Activated naive CD4-positive, alpha-beta T cell treated with anti-CD3 and anti-CD28 coated beads for 36 hours (primary cell): ENCODE measurements around the gene ERFE. TPM values are rescaled to one million over a fixed set of nuclear protein-coding genes. Genes with fewer than 3 reads are reported as not detected.

Experiments used
- CTCF ChIA-PET: fragments of 350-600 bp; sonication (Branson Sonifier 250); formaldehyde crosslinking; loops from one replicate; lab custom pipeline; 2021; ENCODE audit warnings: antibody characterized with exemption; lab: Charles Lee
- DNase-seq: peaks from one replicate; pipeline ENCODE4 v3.0.0-alpha.2; 2020
- H3K27ac Mint-ChIP-seq: one replicate; pipeline ENCODE4 v1.8.0; 2021; ENCODE audit warnings: mild to moderate bottlenecking, mixed read lengths
- H3K27me3 Mint-ChIP-seq: one replicate; pipeline ENCODE4 v1.8.0; 2021; ENCODE audit warnings: low read depth, mixed read lengths
- H3K36me3 Mint-ChIP-seq: one replicate; pipeline ENCODE4 v1.8.0; 2021; ENCODE audit warnings: low read depth, mixed read lengths
- H3K4me1 Mint-ChIP-seq: one replicate; pipeline ENCODE4 v1.8.0; 2021; ENCODE audit warnings: low read depth, mixed read lengths
- H3K4me3 Mint-ChIP-seq: one replicate; pipeline ENCODE4 v1.8.0; 2021; ENCODE audit warnings: mild to moderate bottlenecking, moderate library complexity, mixed read lengths
- H3K9me3 Mint-ChIP-seq: one replicate; pipeline ENCODE4 v1.8.0; 2021; ENCODE audit warnings: mixed read lengths
- intact Hi-C: fragments of 100-400 bp; cut with micrococcal nuclease; formaldehyde crosslinking; loops from one replicate; pipeline ENCODE4 v1.15.1; 2023
- total RNA-seq, 2 experiments: library from RNA; stranded (reverse); gene quantifications; one replicate each; pipeline ENCODE4 v1.2.3, GENCODE V29; 2021

ERFE gene
- total RNA-seq, 2 experiments from 2014 or later, result 0.40 TPM; not detected in 1

GRCh38 chr2:238137885-238138284, 20.9 kb upstream of the ERFE start:
- Mint-ChIP-seq H3K27me3 (no peaks in the 10 kb centered on the region), H3K27ac (no peak overlapping the region), H3K9me3 (no peaks in the 10 kb centered on the region), H3K4me1 (peaks cover 6% of the 10 kb centered on the region), H3K36me3 (no peaks in the 10 kb centered on the region), H3K4me3 (no peak overlapping the region)
- CTCF ChIA-PET, result interaction anchor here (0.6 to 1.4 kb wide), 2 partner anchors 13 to 61 kb away, joined by 3 to 4 read pairs; no protein-coding TSS in a partner anchor
- DNase-seq, result no peak
- intact Hi-C loops, result no loop called here

GRCh38 chr2:238138331-238139195, 20.2 kb upstream of the ERFE start, which contains the start of gene KLHL30:
TSS of gene KLHL30 (plus strand) at chr2:238138668. CDS start at chr2:238140755, 2,087 bp downstream.
- H3K36me3 Mint-ChIP-seq, result no peaks in the 10 kb centered on the region
- intact Hi-C loops, result loop anchor here (1.0 kb wide), 1 partner anchor 170 kb away; no protein-coding TSS in a partner anchor
- H3K4me1 Mint-ChIP-seq, result peaks cover 6% of the 10 kb centered on the region
- no peaks in the 10 kb centered on the region for H3K9me3 Mint-ChIP-seq
- no peaks in the 10 kb centered on the region for H3K27me3 Mint-ChIP-seq
- no peak within 1 kb of the TSS for H3K4me3 Mint-ChIP-seq
- CTCF ChIA-PET, result interaction anchor here (0.6 to 1.6 kb wide), 7 partner anchors 14 to 304 kb away, joined by 3 to 7 read pairs (median 3); no protein-coding TSS in a partner anchor
- no peak for DNase-seq
- H3K27ac Mint-ChIP-seq, result no peak within 1 kb of the TSS

- intact Hi-C loops, result loop anchor here (1.0 kb wide), 1 partner anchor 171 kb away; no protein-coding TSS in a partner anchor
Observed at GRCh38 chr2:238139196-238140039, 19.4 kb upstream of the ERFE start.

GRCh38 chr2:238140040-238140439, 18.7 kb upstream of the ERFE start:
- CTCF ChIA-PET, result interaction anchor here (0.6 to 1.6 kb wide), 7 partner anchors 10 to 413 kb away, joined by 3 to 7 read pairs (median 4); no protein-coding TSS in a partner anchor
- peaks cover 6% of the 10 kb centered on the region for H3K4me1 Mint-ChIP-seq
- no peaks in the 10 kb centered on the region for H3K27me3 Mint-ChIP-seq
- no peak for DNase-seq
- intact Hi-C loops, result no loop called here
- no peaks in the 10 kb centered on the region for H3K36me3 Mint-ChIP-seq
- no peaks in the 10 kb centered on the region for H3K9me3 Mint-ChIP-seq
- no peak overlapping the region for H3K27ac Mint-ChIP-seq
- H3K4me3 Mint-ChIP-seq, result no peak overlapping the region

More at GRCh38 chr2:238139196-238140039, 19.4 kb upstream of the ERFE start:
- DNase-seq, result peak; percentile 22
- Mint-ChIP-seq H3K9me3 (no peaks in the 10 kb centered on the region), H3K4me3 (no peak overlapping the region), H3K4me1 (peaks cover 6% of the 10 kb centered on the region), H3K36me3 (no peaks in the 10 kb centered on the region), H3K27ac (no peak overlapping the region), H3K27me3 (no peaks in the 10 kb centered on the region)
- CTCF ChIA-PET, result interaction anchor here (0.6 to 1.6 kb wide), 11 partner anchors 10 to 414 kb away, joined by 3 to 7 read pairs (median 4); no protein-coding TSS in a partner anchor

- Mint-ChIP-seq H3K27ac (no peak overlapping the region), H3K36me3 (no peaks in the 10 kb centered on the region), H3K27me3 (no peaks in the 10 kb centered on the region), H3K9me3 (no peaks in the 10 kb centered on the region), H3K4me1 (peaks cover 6% of the 10 kb centered on the region), H3K4me3 (no peak overlapping the region)
- intact Hi-C loops, result no loop called here
- CTCF ChIA-PET, result interaction anchor here (1.3 to 1.6 kb wide), 3 partner anchors 32 to 218 kb away, joined by 3 to 4 read pairs (median 4); no protein-coding TSS in a partner anchor
- DNase-seq, result no peak
Observed at GRCh38 chr2:238140721-238141540, 17.8 kb upstream of the ERFE start.

GRCh38 chr2:238141541-238142318, 17.0 kb upstream of the ERFE start:
- H3K4me3 Mint-ChIP-seq, result no peak overlapping the region
- no peaks in the 10 kb centered on the region for H3K36me3 Mint-ChIP-seq
- H3K4me1 Mint-ChIP-seq, result peaks cover 6% of the 10 kb centered on the region
- CTCF ChIA-PET, result interaction anchor here (0.6 to 1.3 kb wide), 2 partner anchors 12 to 218 kb away, joined by 3 read pairs; no protein-coding TSS in a partner anchor
- no peaks in the 10 kb centered on the region for H3K9me3 Mint-ChIP-seq
- DNase-seq, result no peak
- H3K27me3 Mint-ChIP-seq, result no peaks in the 10 kb centered on the region
- intact Hi-C loops, result no loop called here
- no peak overlapping the region for H3K27ac Mint-ChIP-seq

GRCh38 chr2:238142382-238143205, 16.2 kb upstream of the ERFE start:
- H3K27me3 Mint-ChIP-seq, result no peaks in the 10 kb centered on the region
- CTCF ChIA-PET, result interaction anchor here (0.6 kb wide), 1 partner anchor 11 kb away, joined by 3 read pairs; no protein-coding TSS in a partner anchor
- intact Hi-C loops, result no loop called here
- peaks cover 6% of the 10 kb centered on the region for H3K4me1 Mint-ChIP-seq
- no peak overlapping the region for H3K4me3 Mint-ChIP-seq
- H3K27ac Mint-ChIP-seq, result no peak overlapping the region
- no peak for DNase-seq
- H3K9me3 Mint-ChIP-seq, result no peaks in the 10 kb centered on the region
- H3K36me3 Mint-ChIP-seq, result no peaks in the 10 kb centered on the region

- H3K4me3 Mint-ChIP-seq, result no peak overlapping the region
- peaks cover 6% of the 10 kb centered on the region for H3K4me1 Mint-ChIP-seq
- DNase-seq, result peak; percentile 55
- intact Hi-C loops, result no loop called here
- no peak overlapping the region for H3K27ac Mint-ChIP-seq
- CTCF ChIA-PET, result no interaction called here
- H3K9me3 Mint-ChIP-seq, result no peaks in the 10 kb centered on the region
- no peaks in the 10 kb centered on the region for H3K36me3 Mint-ChIP-seq
- no peaks in the 10 kb centered on the region for H3K27me3 Mint-ChIP-seq
Observed at GRCh38 chr2:238143239-238143951, 15.4 kb upstream of the ERFE start.

GRCh38 chr2:238144262-238144661, 14.5 kb upstream of the ERFE start:
- DNase-seq, result no peak
- H3K4me1 Mint-ChIP-seq, result peaks cover 6% of the 10 kb centered on the region
- H3K9me3 Mint-ChIP-seq, result no peaks in the 10 kb centered on the region
- H3K27ac Mint-ChIP-seq, result no peak overlapping the region
- CTCF ChIA-PET, result no interaction called here
- no peak overlapping the region for H3K4me3 Mint-ChIP-seq
- no peaks in the 10 kb centered on the region for H3K36me3 Mint-ChIP-seq
- intact Hi-C loops, result no loop called here
- H3K27me3 Mint-ChIP-seq, result no peaks in the 10 kb centered on the region

GRCh38 chr2:238145046-238145445, 13.7 kb upstream of the ERFE start:
- CTCF ChIA-PET, result interaction anchor here (0.6 kb wide), 1 partner anchor 10 kb away, joined by 3 read pairs; no protein-coding TSS in a partner anchor

More at GRCh38 chr2:238145046-238145445, 13.7 kb upstream of the ERFE start:
- DNase-seq, result no peak
- Mint-ChIP-seq H3K27me3 (no peaks in the 10 kb centered on the region), H3K4me1 (peaks cover 6% of the 10 kb centered on the region), H3K36me3 (no peaks in the 10 kb centered on the region), H3K4me3 (no peak overlapping the region), H3K27ac (no peak overlapping the region), H3K9me3 (no peaks in the 10 kb centered on the region)
- intact Hi-C loops, result no loop called here
